NT2/D1 (cell line): ENCODE data around the gene PTPRG.
"Not testable (repeated sequence)": the region's sequence is repeated elsewhere in the genome, so short reads cannot be mapped to it uniquely, and the experiment has no call there.

Experiments used
- DNase-seq: peaks from one replicate; pipeline ENCODE4 v3.0.0-alpha.2; 2011; ENCODE audit warnings: low read depth, low spot score
- H3K27me3 ChIP-seq: 2 replicates; pipeline ENCODE4 v1.6.0; 2011; ENCODE audit warnings: mild to moderate bottlenecking; ENCODE audit not compliant: insufficient read length, insufficient read depth
- H3K36me3 ChIP-seq: 2 replicates; pipeline ENCODE4 v1.6.1; 2011; ENCODE audit warnings: mild to moderate bottlenecking, low read length, mixed read lengths; ENCODE audit not compliant: insufficient read depth, insufficient read length
- H3K4me1 ChIP-seq: 2 replicates; pipeline ENCODE4 v1.5.1; 2011; ENCODE audit not compliant: insufficient read depth, insufficient read length
- H3K4me3 ChIP-seq: 2 replicates; pipeline ENCODE4 v1.5.1; 2011; ENCODE audit warnings: low read depth; ENCODE audit not compliant: insufficient read length
- H3K9ac ChIP-seq: 2 replicates; pipeline ENCODE4 v1.6.0; 2011; ENCODE audit warnings: low read depth; ENCODE audit not compliant: insufficient read length
- H3K9me3 ChIP-seq: 2 replicates; pipeline ENCODE4 v1.5.1; 2011; ENCODE audit warnings: mild to moderate bottlenecking, low read length; ENCODE audit not compliant: insufficient read depth
- SUZ12 ChIP-seq: IDR thresholded peaks from 2 replicates; pipeline ENCODE4 v1.6.1; 2011; ENCODE audit not compliant: insufficient read length, insufficient read depth; ENCODE audit errors: extremely low read depth
- YY1 ChIP-seq: IDR thresholded peaks from 2 replicates; pipeline ENCODE4 v1.6.1; 2011; ENCODE audit not compliant: insufficient read length, insufficient read depth
- ZNF274 ChIP-seq: IDR thresholded peaks from 2 replicates; pipeline ENCODE4 v1.6.1; 2011; ENCODE audit warnings: mild to moderate bottlenecking, low read depth, low read length

PTPRG gene

GRCh38 chr3:61714225-61714624, 152.9 kb downstream of the PTPRG start:
- H3K9me3 ChIP-seq: no peaks in the 10 kb centered on the region
- DNase-seq: no peak
- H3K4me3 ChIP-seq: no peak overlapping the region
- H3K4me1 ChIP-seq: no peaks in the 10 kb centered on the region
- H3K27me3 ChIP-seq: no peaks in the 10 kb centered on the region
- no peak overlapping the region for H3K9ac ChIP-seq
- TF ChIP-seq ZNF274 (no peak), SUZ12 (no peak), YY1 (no peak)
- no peaks in the 10 kb centered on the region for H3K36me3 ChIP-seq

- H3K36me3 ChIP-seq: no peaks in the 10 kb centered on the region
Measured at GRCh38 chr3:61715886-61716527, 154.6 kb downstream of the PTPRG start.

GRCh38 chr3:61716693-61717092, 155.3 kb downstream of the PTPRG start:
- not testable (repeated sequence) for DNase-seq, H3K4me3 ChIP-seq, H3K4me1 ChIP-seq

More at GRCh38 chr3:61715886-61716527, 154.6 kb downstream of the PTPRG start:
- no peaks in the 10 kb centered on the region for H3K9me3 ChIP-seq
- H3K4me1 ChIP-seq: no peaks in the 10 kb centered on the region
- DNase-seq: no peak
- no peak overlapping the region for H3K9ac ChIP-seq
- H3K27me3 ChIP-seq: no peaks in the 10 kb centered on the region
- H3K4me3 ChIP-seq: no peak overlapping the region
- TF ChIP-seq ZNF274: no peak
- no peak for TF ChIP-seq SUZ12
- no peak for TF ChIP-seq YY1

DNA sequence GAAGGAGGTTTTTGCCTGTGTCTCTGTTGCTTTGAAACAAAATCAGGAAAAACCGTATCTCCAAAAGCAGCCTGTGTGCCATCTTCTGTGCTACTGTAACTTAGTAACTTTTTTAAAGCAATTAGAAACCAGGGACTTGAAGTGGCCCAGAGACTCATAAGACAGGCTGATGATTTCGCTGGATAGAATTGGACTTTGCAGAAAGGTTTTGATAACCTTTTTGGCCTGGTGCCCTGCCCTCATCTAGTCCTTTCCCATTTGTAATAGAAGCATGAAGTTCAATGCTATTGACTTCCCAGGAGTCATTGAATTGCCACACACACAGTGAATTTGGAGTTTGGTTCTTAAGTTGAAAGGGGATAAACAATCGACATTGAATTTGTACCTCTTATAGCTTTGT, 157.2 kb downstream of the PTPRG start:
- TF ChIP-seq SUZ12: no peak
- no peak for TF ChIP-seq YY1
- no peak for TF ChIP-seq ZNF274
- H3K27me3 ChIP-seq: no peaks in the 10 kb centered on the region
- no peak overlapping the region for H3K4me3 ChIP-seq
- no peaks in the 10 kb centered on the region for H3K9me3 ChIP-seq
- no peak for DNase-seq
- H3K9ac ChIP-seq: no peak overlapping the region
- H3K4me1 ChIP-seq: no peaks in the 10 kb centered on the region
- H3K36me3 ChIP-seq: no peaks in the 10 kb centered on the region

More at GRCh38 chr3:61716693-61717092, 155.3 kb downstream of the PTPRG start:
- H3K36me3 ChIP-seq, H3K9ac ChIP-seq, H3K27me3 ChIP-seq, H3K9me3 ChIP-seq: not testable (repeated sequence)

DNA sequence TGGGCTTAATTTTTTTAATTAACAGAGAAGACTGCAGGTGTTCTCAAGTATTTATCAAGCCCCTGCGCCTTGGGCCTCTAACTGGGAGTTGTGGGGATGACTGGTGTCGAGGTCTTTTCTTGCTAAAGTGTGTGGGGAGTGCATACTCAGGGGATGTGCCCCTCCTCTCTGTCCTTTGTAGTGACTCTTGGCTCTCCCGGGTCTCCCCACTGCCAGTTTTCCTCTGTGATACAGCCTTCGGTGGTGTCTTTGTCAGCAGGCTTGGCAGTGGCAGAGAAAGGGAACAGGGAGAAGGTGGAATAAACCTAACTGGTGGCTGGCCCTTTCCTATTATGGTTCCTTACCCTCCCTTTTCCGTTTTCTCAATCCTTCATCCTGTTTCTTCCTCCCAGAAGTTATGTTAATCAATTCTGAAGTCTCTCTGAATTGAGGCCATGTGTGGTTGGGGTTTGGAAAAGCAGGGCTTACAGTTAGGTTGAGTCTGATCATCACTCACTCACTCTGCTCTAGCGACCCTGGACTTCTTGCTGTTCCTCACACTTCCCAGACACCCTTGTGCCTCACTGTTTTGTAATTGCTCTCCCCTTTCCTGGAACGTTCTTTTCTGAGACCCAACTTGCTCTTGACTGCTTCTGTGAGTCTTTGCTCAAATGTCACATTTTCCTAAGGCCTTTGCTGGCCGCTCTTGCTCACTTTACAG, 158.1 kb downstream of the PTPRG start:
- Histone ChIP-seq H3K36me3 (no peaks in the 10 kb centered on the region), H3K27me3 (no peaks in the 10 kb centered on the region), H3K9me3 (no peaks in the 10 kb centered on the region), H3K4me3 (no peak overlapping the region), H3K4me1 (no peaks in the 10 kb centered on the region), H3K9ac (no peak overlapping the region)
- TF ChIP-seq SUZ12: no peak
- no peak for TF ChIP-seq ZNF274
- no peak for TF ChIP-seq YY1
- no peak for DNase-seq

DNA sequence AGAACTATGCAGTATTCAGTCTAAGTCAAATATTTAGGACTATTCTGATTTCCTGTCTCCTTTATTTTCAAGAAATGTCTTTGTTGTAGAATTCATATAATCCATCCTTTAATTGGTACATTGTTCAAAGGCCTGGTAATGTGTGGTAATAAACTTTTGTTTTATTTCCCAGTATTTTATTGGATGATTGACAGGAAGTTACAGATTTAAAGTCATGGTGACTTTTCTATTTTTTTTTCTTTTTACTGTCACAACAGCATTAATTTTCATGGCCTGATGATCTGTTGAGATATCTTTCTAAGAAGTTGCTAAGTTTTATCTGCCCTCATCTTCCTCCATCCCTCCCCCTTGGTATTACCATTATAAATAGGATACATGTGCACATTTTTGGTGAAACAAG, 161.7 kb downstream of the PTPRG start:
- TF ChIP-seq ZNF274 (no peak), SUZ12 (no peak), YY1 (no peak)
- H3K4me3 ChIP-seq: no peak overlapping the region
- no peaks in the 10 kb centered on the region for H3K9me3 ChIP-seq
- no peaks in the 10 kb centered on the region for H3K4me1 ChIP-seq
- no peak for DNase-seq
- H3K27me3 ChIP-seq: no peaks in the 10 kb centered on the region
- H3K36me3 ChIP-seq: no peaks in the 10 kb centered on the region
- no peak overlapping the region for H3K9ac ChIP-seq

DNA sequence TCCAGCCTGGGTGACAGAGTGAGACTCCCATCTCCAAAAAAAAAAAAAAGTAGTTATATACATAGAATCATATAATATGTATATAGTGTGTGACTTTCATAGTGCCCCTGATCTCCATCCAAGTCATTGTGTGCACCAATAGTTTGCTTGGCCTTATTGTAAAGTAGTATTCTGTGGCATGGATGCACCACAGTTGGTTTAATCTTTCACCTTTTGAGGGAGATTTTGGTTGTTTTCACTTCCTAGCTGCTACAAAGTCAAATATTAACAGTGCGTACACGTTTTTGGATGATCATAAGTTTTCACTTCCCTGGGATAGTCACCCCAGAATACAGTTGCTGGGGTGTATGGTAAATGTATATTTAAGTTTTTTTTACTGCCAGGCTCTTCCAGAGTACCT, 162.8 kb downstream of the PTPRG start:
- TF ChIP-seq ZNF274: no peak
- TF ChIP-seq SUZ12: no peak
- TF ChIP-seq YY1: no peak
- no peak overlapping the region for H3K4me3 ChIP-seq
- no peaks in the 10 kb centered on the region for H3K27me3 ChIP-seq
- H3K4me1 ChIP-seq: no peaks in the 10 kb centered on the region
- no peak overlapping the region for H3K9ac ChIP-seq
- DNase-seq: no peak
- no peaks in the 10 kb centered on the region for H3K9me3 ChIP-seq
- H3K36me3 ChIP-seq: no peaks in the 10 kb centered on the region
